B cell (primary cell): ENCODE measurements around the gene INKA1.

Experiments used
- CTCF ChIP-seq: fragments of 200-600 bp; IDR thresholded peaks from one replicate; pipeline ENCODE4 v1.8.0; 2022; ENCODE audit warnings: antibody characterized with exemption, mild to moderate bottlenecking
- EZH2 ChIP-seq: IDR thresholded peaks from 2 replicates; pipeline ENCODE4 v1.6.1; 2012; ENCODE audit warnings: borderline replicate concordance, low read depth, mild to moderate bottlenecking, moderate library complexity, low read length; ENCODE audit not compliant: insufficient read depth, poor library complexity, severe bottlenecking

GRCh38 chr3:49842843-49843517 lies 39.9 kb downstream of the INKA1 start:
- TF ChIP-seq CTCF (no peak), EZH2 (no peak)
